ENCODE data around the gene TMEM9B. TPM values are rescaled to one million over a fixed set of nuclear protein-coding genes. Genes with fewer than 3 reads are reported as not detected.
"Not testable (repeated sequence)": the region's sequence is repeated elsewhere in the genome, so short reads cannot be mapped to it uniquely, and the experiment has no call there.

Gene TMEM9B
- 62.2 and 71.9 TPM in 2 replicates for total RNA-seq
- polyA plus RNA-seq (2012) = 74.5 TPM

- peak; percentile 93 for DNase-seq (ENCODE audit: low read depth)
Measured at GRCh38 chr11:8964324-8965320, at the start of gene TMEM9B. Gene TMEM9B, minus strand, starts transcription at chr11:8964442. Its CDS starts 129 bp downstream, at chr11:8964313.

- no peak for DNase-seq (ENCODE audit: low read depth)
Measured at GRCh38 chr11:9013373-9013772, 49.1 kb upstream of the TMEM9B start.

- not testable (repeated sequence) for DNase-seq (ENCODE audit: low read depth)
Measured at GRCh38 chr11:9009538-9009937, 45.3 kb upstream of the TMEM9B start.

- DNase-seq (ENCODE audit: low read depth) = no peak
Measured at GRCh38 chr11:9008661-9009060, 44.4 kb upstream of the TMEM9B start.

GRCh38 chr11:9008011-9008550 lies 43.8 kb upstream of the TMEM9B start:
- no peak for DNase-seq (ENCODE audit: low read depth)

GRCh38 chr11:9005087-9005486 lies 40.8 kb upstream of the TMEM9B start:
- no peak for DNase-seq (ENCODE audit: low read depth)

GRCh38 chr11:9004183-9004926 lies 40.1 kb upstream of the TMEM9B start:
- DNase-seq (ENCODE audit: low read depth) = no peak

- peak; percentile 76 for DNase-seq (ENCODE audit: low read depth)
Measured at GRCh38 chr11:9003573-9004182, 39.4 kb upstream of the TMEM9B start, which contains the start of gene NRIP3. Gene NRIP3, minus strand, starts transcription at chr11:9004001. Its CDS starts 66 bp downstream, at chr11:9003935.

- no peak for DNase-seq (ENCODE audit: low read depth)
Measured at GRCh38 chr11:9002920-9003572, 38.8 kb upstream of the TMEM9B start.

- DNase-seq (ENCODE audit: low read depth) = peak; percentile 28
Measured at GRCh38 chr11:9001736-9002135, 37.5 kb upstream of the TMEM9B start.

GRCh38 chr11:8998017-8998416 lies 33.8 kb upstream of the TMEM9B start:
- no peak for DNase-seq (ENCODE audit: low read depth)

GRCh38 chr11:8997451-8997850 lies 33.2 kb upstream of the TMEM9B start:
- no peak for DNase-seq (ENCODE audit: low read depth)

GRCh38 chr11:8989453-8989852 lies 25.2 kb upstream of the TMEM9B start:
- DNase-seq (ENCODE audit: low read depth) = peak; percentile 28

- DNase-seq (ENCODE audit: low read depth) = peak; percentile 20
Measured at GRCh38 chr11:8988329-8989234, 24.3 kb upstream of the TMEM9B start.

- DNase-seq (ENCODE audit: low read depth) = no peak
Measured at GRCh38 chr11:8987446-8987845, 23.2 kb upstream of the TMEM9B start.

GRCh38 chr11:8986772-8987171 lies 22.5 kb upstream of the TMEM9B start:
- not testable (repeated sequence) for DNase-seq (ENCODE audit: low read depth)

GRCh38 chr11:8985462-8985861 lies 21.2 kb upstream of the TMEM9B start:
- no peak for DNase-seq (ENCODE audit: low read depth)

- no peak for DNase-seq (ENCODE audit: low read depth)
Measured at GRCh38 chr11:8983552-8983951, 19.3 kb upstream of the TMEM9B start.

- no peak for DNase-seq (ENCODE audit: low read depth)
Measured at GRCh38 chr11:8980485-8980884, 16.2 kb upstream of the TMEM9B start.

GRCh38 chr11:8979365-8979764 lies 15.1 kb upstream of the TMEM9B start:
- not testable (repeated sequence) for DNase-seq (ENCODE audit: low read depth)

Data from myocyte (in vitro differentiated cells).